ENCODE measurements around the gene FOXO4. TPM values are rescaled to one million over a fixed set of nuclear protein-coding genes. Genes with fewer than 3 reads are reported as not detected.

FOXO4 gene
- total RNA-seq, 1 experiment from 2014 or later: 6.7 TPM

- in situ Hi-C loops (cut with HindIII; ENCODE audit: low pct_unique_long_range_greater_than_20kb, low sequenced_read_pairs): no loop called here
- DNase-seq (ENCODE audit: low read depth, low spot score): peak; percentile 80
Measured at GRCh38 chrX:71118032-71118984, 22.7 kb downstream of the FOXO4 start, which contains the start of gene MED12. Gene MED12 (plus strand): TSS chrX:71118596. CDS start chrX:71118755, 159 bp downstream.

DNA sequence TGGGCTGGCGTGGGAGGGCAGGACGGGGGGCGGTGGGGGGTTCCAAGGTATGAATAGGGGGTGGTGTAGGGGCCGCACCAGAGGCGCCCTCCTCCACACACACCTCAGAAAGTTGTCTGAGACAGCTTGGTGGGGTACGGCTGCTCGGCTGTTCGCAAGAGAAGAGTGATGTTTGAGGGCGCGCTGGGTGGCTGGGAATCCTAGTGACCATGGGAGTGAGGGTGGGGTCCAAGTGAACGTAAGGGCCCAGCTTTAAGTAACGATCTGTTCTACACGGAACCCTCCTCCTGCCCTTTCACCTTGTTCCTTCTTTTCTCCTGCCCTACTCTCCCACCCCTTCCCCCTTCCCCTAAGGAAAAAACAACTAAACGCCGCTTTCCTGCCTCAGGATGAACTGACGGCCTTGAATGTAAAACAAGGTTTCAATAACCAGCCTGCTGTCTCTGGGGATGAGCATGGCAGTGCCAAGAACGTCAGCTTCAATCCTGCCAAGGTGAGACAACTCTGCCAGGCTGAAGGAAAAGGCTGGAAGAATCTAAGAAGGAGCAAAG lies 23.4 kb downstream of the FOXO4 start:
- in situ Hi-C loops (cut with HindIII; ENCODE audit: low pct_unique_long_range_greater_than_20kb, low sequenced_read_pairs): no loop called here
- DNase-seq (ENCODE audit: low read depth, low spot score): no peak

- in situ Hi-C loops (cut with HindIII; ENCODE audit: low pct_unique_long_range_greater_than_20kb, low sequenced_read_pairs): no loop called here
- DNase-seq (ENCODE audit: low read depth, low spot score): no peak
Measured at GRCh38 chrX:71128166-71128833, 32.6 kb downstream of the FOXO4 start.

GRCh38 chrX:71128915-71129765 lies 33.5 kb downstream of the FOXO4 start:
- in situ Hi-C loops (cut with HindIII; ENCODE audit: low pct_unique_long_range_greater_than_20kb, low sequenced_read_pairs): no loop called here
- peak; percentile 72 for DNase-seq (ENCODE audit: low read depth, low spot score)

GRCh38 chrX:71131510-71131909 lies 35.9 kb downstream of the FOXO4 start:
- in situ Hi-C loops (cut with HindIII; ENCODE audit: low pct_unique_long_range_greater_than_20kb, low sequenced_read_pairs): no loop called here
- DNase-seq (ENCODE audit: low read depth, low spot score): no peak

GRCh38 chrX:71140440-71140839 lies 44.8 kb downstream of the FOXO4 start:
- in situ Hi-C loops (cut with HindIII; ENCODE audit: low pct_unique_long_range_greater_than_20kb, low sequenced_read_pairs): no loop called here
- no peak for DNase-seq (ENCODE audit: low read depth, low spot score)

DNA sequence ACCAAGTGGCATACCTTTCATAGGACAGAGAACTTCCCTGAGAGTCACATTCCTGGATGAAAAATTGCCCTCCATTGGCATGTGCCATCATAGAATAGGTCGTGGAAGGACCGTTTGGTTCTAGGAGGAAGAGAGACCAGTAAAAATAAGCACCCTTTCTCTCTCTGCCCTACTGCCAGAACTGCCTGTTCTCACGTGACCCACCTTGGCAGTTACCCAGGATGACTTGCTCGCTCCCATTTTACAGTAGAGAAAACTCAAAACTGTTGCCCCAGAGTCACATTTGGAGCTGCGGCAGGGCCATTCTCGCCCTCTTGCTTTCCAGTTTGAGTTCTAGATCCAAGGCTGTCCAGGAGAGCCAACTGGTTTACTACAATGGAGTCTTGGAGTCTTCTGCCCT lies 47.9 kb downstream of the FOXO4 start:
- in situ Hi-C loops (cut with HindIII; ENCODE audit: low pct_unique_long_range_greater_than_20kb, low sequenced_read_pairs): no loop called here
- DNase-seq (ENCODE audit: low read depth, low spot score): no peak

DNA sequence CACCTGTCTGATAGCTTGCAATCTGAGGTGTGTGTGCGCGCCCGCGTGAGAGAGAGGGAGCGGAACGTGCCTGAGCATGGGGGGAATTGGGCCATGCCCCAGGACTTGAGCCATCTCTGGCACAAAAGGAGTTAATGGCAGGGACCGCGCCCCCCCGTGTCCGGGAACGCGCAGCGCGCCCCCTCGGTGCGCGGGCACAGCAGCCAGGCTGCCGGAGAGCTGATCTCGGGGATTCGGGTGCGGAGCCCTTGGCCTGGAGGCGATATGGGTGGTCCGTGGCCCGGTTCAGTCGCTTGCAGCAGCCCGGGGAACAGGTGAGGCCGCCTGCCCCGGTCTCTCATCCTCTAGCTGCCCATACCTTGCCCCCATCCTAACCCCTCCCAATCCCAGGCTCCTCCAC lies 49.0 kb downstream of the FOXO4 start, which contains the start of gene NLGN3:
TSS of gene NLGN3 (plus strand) at position 191 of the 400 bp plus-strand sequence. CDS start 2,909 bp downstream, outside the sequence.
- in situ Hi-C loops (cut with HindIII; ENCODE audit: low pct_unique_long_range_greater_than_20kb, low sequenced_read_pairs): no loop called here
- DNase-seq (ENCODE audit: low read depth, low spot score): no peak

- DNase-seq (ENCODE audit: low read depth, low spot score): no peak
- in situ Hi-C loops (cut with HindIII; ENCODE audit: low pct_unique_long_range_greater_than_20kb, low sequenced_read_pairs): no loop called here
Measured at GRCh38 chrX:71147496-71148277, 52.0 kb downstream of the FOXO4 start.

DNA sequence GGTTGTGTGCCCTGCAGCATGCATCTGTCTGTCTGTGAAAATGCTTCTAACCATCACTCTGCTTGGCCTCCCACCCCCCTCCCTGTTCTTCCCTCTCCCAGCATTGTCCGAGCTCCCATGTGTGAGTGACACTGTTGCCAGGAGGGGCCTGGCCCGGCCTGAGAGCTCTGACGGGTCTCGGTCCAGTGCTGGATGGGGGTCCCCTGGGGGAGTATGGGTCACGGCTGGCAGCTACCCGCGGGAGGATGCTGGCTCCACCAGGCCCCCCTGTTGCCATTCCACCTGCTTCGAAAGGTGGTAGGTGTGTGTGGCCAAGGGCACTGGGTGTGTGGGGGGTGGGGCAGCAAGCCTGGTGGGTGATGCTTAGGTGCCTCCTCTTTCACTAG lies 52.6 kb downstream of the FOXO4 start:
- no peak for DNase-seq (ENCODE audit: low read depth, low spot score)
- in situ Hi-C loops (cut with HindIII; ENCODE audit: low pct_unique_long_range_greater_than_20kb, low sequenced_read_pairs): no loop called here

DNA sequence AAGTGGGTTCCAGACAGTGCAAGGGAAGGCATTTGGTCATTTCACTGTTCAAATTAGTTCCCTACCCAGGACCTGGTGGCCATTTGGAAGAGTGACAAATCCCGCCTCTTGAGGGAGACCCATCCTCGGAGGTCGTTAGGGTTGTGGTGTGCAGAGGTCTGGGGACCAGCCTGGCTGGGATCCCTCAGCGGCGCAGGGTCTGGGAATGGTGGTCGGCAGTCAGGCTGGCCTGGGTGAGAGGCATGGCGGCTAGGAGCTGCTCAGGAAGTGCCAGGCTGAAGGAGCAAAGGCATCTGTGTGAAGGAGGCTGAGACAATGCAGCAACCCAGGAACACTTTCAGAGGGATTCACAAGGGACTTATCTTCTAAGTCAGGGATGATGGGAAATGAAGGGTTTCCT lies 55.7 kb downstream of the FOXO4 start:
- no peak for DNase-seq (ENCODE audit: low read depth, low spot score)

More for the DNA sequence above, 55.7 kb downstream of the FOXO4 start:
- in situ Hi-C loops (cut with HindIII; ENCODE audit: low pct_unique_long_range_greater_than_20kb, low sequenced_read_pairs): no loop called here

Small RNA genes within 50 kb of the gene (small RNA-seq; reads per million reads assigned to genes)
- 0 to 0.04 reads per million in 2 experiments for gene CXorf65

Other genes with a start within 250 kb of the FOXO4 start
- gene TEX11, start 187.1 kb upstream of the FOXO4 start, total RNA-seq (2014; rRNA removed; shearing (Covaris generic)): 0.11 TPM in 1 of 2 replicates, not detected in the other
- gene SLC7A3, start 164.8 kb upstream of the FOXO4 start, total RNA-seq (2014; rRNA removed; shearing (Covaris generic)): 0.16 TPM in 1 of 2 replicates, not detected in the other
- 91.7 and 94.2 TPM in 2 replicates for gene SNX12, start 27.5 kb upstream of the FOXO4 start, total RNA-seq (2014; rRNA removed; shearing (Covaris generic))
- gene CXorf65, start 10.9 kb downstream of the FOXO4 start, total RNA-seq (2014; rRNA removed; shearing (Covaris generic)): not detected in 2 replicates
- gene IL2RG, start 15.7 kb downstream of the FOXO4 start, total RNA-seq (2014; rRNA removed; shearing (Covaris generic)): not detected in 2 replicates
- 13.5 and 14.1 TPM in 2 replicates for gene MED12, start 22.7 kb downstream of the FOXO4 start, total RNA-seq (2014; rRNA removed; shearing (Covaris generic))
- gene NLGN3, start 49.0 kb downstream of the FOXO4 start, total RNA-seq (2014; rRNA removed; shearing (Covaris generic)): 0.05 and 0.24 TPM in 2 replicates
- gene GJB1, start 127.4 kb downstream of the FOXO4 start, total RNA-seq (2014; rRNA removed; shearing (Covaris generic)): 351 and 367 TPM in 2 replicates
- gene ZMYM3, start 158.3 kb downstream of the FOXO4 start, total RNA-seq (2014; rRNA removed; shearing (Covaris generic)): 15.0 and 17.3 TPM in 2 replicates
- gene NONO, start 187.8 kb downstream of the FOXO4 start, total RNA-seq (2014; rRNA removed; shearing (Covaris generic)): 496 and 503 TPM in 2 replicates
- gene ITGB1BP2, start 205.9 kb downstream of the FOXO4 start, total RNA-seq (2014; rRNA removed; shearing (Covaris generic)): 0.32 and 0.59 TPM in 2 replicates

All from SK-MEL-5 (cell line).